ENCODE results near the gene MPL. TPM values are rescaled to one million over a fixed set of nuclear protein-coding genes. Genes with fewer than 3 reads are reported as not detected.

The MPL gene
- total and polyA plus RNA-seq, 10 of the 15 experiments (the other 5 are each of a cell fraction or from before 2014, with no cell fraction given): not detected

DNA sequence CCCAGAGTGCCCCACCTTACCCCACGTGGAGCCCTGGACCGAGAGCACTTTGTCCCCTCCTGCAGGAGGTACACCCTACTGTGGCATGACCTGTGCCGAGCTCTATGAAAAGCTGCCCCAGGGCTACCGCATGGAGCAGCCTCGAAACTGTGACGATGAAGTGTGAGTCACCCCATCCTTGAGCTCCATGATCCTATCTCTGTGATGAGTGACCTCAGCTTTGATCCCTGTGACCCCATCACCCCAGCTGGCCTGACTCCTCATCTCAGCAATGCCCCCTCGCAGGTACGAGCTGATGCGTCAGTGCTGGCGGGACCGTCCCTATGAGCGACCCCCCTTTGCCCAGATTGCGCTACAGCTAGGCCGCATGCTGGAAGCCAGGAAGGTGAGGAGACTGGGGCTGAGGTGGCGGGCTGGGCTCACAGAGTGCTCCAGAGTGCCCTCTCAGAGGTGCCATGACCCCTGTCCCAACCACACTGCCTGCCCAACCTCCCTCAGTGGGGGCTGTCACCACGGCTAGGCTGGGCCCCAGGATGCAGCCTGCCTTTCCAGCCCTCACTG, 16.2 kb upstream of the MPL start (continued):
- no peak for TF ChIP-seq MYC (IDR thresholded peaks at IDR 0.05; ENCODE audit: insufficient read depth, insufficient read length, insufficient replicate concordance, low read length, severe bottlenecking)
- TF ChIP-seq IRF4 (IDR thresholded peaks at IDR 0.05; ENCODE audit: low read depth, low read length): no peak
- no peak for TF ChIP-seq ZSCAN29 (IDR thresholded peaks at IDR 0.05)

GRCh38 chr1:43322506-43322905, 15.1 kb upstream of the MPL start:
- DNase-seq (ENCODE audit: low read depth, low spot score) (no peak), FAIRE-seq (no peak), ATAC-seq (no peak)
- no peak overlapping the region for H2AFZ ChIP-seq (ENCODE audit: control insufficient read depth, low read depth, low read length)
- no peaks in the 10 kb centered on the region for H3K36me3 ChIP-seq (ENCODE audit: control insufficient read depth in 2 of 2, insufficient read depth in 2 of 2, low read length in 1 of 2)
- POLR2A ChIA-PET: no interaction called here
- no peak overlapping the region for H3K27ac ChIP-seq (ENCODE audit: control insufficient read depth, insufficient read depth)
- H3K79me2 ChIP-seq (ENCODE audit: control insufficient read depth, insufficient read depth, low read length): no peaks in the 10 kb centered on the region
- no peaks in the 10 kb centered on the region for H4K20me1 ChIP-seq (ENCODE audit: control insufficient read depth, insufficient read depth)
- H3K4me2 ChIP-seq (ENCODE audit: control insufficient read depth, insufficient read depth): no peak overlapping the region
- H3K9ac ChIP-seq (ENCODE audit: control insufficient read depth, insufficient read depth, low read length): no peak overlapping the region
- intact Hi-C loops (cut with micrococcal nuclease; ENCODE audit: unreplicated experiment) (no loop called here), in situ Hi-C loops (cut with MboI) (no loop called here)
- no peak overlapping the region for H3K4me3 ChIP-seq
- WGBS (ENCODE audit: insufficient coverage, insufficient replicate concordance, low lambda C conversion rate, missing lambda C conversion rate): 58% methylated on average over 5 of the region's 5 CpGs
- CTCF ChIA-PET: no interaction called here
- H3K4me1 ChIP-seq (ENCODE audit: control insufficient read depth, insufficient read depth, low read length): no peaks in the 10 kb centered on the region
- no TSS peak for BruUV-seq (replicated peaks)
- TF ChIP-seq ZNF24 (IDR thresholded peaks at IDR 0.05) (no peak), BCLAF1 (IDR thresholded peaks at IDR 0.05) (no peak), CEBPZ (IDR thresholded peaks at IDR 0.05; ENCODE audit: low read depth, low read length) (no peak), SP1 (IDR thresholded peaks at IDR 0.05; ENCODE audit: low read depth, low read length) (no peak), PAX5 (IDR thresholded peaks at IDR 0.05; ENCODE audit: borderline replicate concordance, low read depth, low read length) (no peak), RBBP5 (conservative IDR thresholded peaks at IDR 0.05) (no peak), TCF3 (IDR thresholded peaks at IDR 0.05; ENCODE audit: borderline replicate concordance, insufficient read depth, low read depth, low read length) (no peak), ZNF217 (IDR thresholded peaks at IDR 0.05) (no peak), POLR2AphosphoS2 (IDR thresholded peaks at IDR 0.05; ENCODE audit: low read depth, low read length) (no peak)
- TF ChIP-seq, protein P1, sequence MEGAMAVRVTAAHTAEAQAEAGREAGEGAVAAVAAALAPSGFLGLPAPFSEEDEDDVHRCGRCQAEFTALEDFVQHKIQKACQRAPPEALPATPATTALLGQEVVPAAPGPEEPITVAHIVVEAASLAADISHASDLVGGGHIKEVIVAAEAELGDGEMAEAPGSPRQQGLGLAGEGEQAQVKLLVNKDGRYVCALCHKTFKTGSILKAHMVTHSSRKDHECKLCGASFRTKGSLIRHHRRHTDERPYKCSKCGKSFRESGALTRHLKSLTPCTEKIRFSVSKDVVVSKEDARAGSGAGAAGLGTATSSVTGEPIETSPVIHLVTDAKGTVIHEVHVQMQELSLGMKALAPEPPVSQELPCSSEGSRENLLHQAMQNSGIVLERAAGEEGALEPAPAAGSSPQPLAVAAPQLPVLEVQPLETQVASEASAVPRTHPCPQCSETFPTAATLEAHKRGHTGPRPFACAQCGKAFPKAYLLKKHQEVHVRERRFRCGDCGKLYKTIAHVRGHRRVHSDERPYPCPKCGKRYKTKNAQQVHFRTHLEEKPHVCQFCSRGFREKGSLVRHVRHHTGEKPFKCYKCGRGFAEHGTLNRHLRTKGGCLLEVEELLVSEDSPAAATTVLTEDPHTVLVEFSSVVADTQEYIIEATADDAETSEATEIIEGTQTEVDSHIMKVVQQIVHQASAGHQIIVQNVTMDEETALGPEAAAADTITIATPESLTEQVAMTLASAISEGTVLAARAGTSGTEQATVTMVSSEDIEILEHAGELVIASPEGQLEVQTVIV (IDR thresholded peaks at IDR 0.05; ENCODE audit: borderline replicate concordance, partially characterized antibody): no peak
- TF ChIP-seq, protein P2, sequence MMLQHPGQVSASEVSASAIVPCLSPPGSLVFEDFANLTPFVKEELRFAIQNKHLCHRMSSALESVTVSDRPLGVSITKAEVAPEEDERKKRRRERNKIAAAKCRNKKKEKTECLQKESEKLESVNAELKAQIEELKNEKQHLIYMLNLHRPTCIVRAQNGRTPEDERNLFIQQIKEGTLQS (IDR thresholded peaks at IDR 0.05; ENCODE audit: borderline replicate concordance, extremely low read depth, low read depth, low read length): no peak
- RAD21 ChIA-PET (ENCODE audit: unreplicated experiment): no interaction called here
- SMC1A ChIA-PET (ENCODE audit: uncharacterized antibody, unreplicated experiment): interaction anchor here (0.9 kb wide), 1 partner anchor 36 kb away, joined by 3 read pairs; no protein-coding TSS in a partner anchor
- H3K27me3 ChIP-seq (replicated peaks in 1 of 2; ENCODE audit: control insufficient read depth in 2 of 2, insufficient read depth in 2 of 2, low read length in 1 of 2): no peaks in the 10 kb centered on the region
- no peaks in the 10 kb centered on the region; the same call in 1 of the 3 replicates for H3K9me3 ChIP-seq (replicated peaks; ENCODE audit: control insufficient read depth, insufficient read depth, low read length)

Measured in GM12878 (cell line).